IMR-90 (cell line): Measurements from ENCODE around the gene ZNF202.

Source experiments
- BHLHE40 ChIP-seq: fragments of 150-350 bp; IDR thresholded peaks from 2 replicates; pipeline ENCODE4 v1.6.1; 2016; ENCODE audit warnings: mild to moderate bottlenecking, low read depth, low read length
- CHD1 ChIP-seq: IDR thresholded peaks from 2 replicates; pipeline ENCODE4 v1.6.1; 2012; ENCODE audit warnings: low read depth, low read length, improper control_type of control experiment
- FOS ChIP-seq: fragments of 150-350 bp; IDR thresholded peaks from 2 replicates; pipeline ENCODE4 v1.6.1; 2016; ENCODE audit warnings: low read depth, low read length
- MAFK ChIP-seq: IDR thresholded peaks from 2 replicates; pipeline ENCODE4 v1.6.1; 2012; ENCODE audit warnings: low read depth, low read length, improper control_type of control experiment
- MAZ ChIP-seq: IDR thresholded peaks from 2 replicates; pipeline ENCODE4 v1.6.1; 2012; ENCODE audit warnings: low read depth, mild to moderate bottlenecking, low read length, improper control_type of control experiment, moderate library complexity, borderline replicate concordance
- NFE2L2 ChIP-seq: fragments of 150-350 bp; IDR thresholded peaks from 2 replicates; pipeline ENCODE4 v1.6.1; 2016; ENCODE audit warnings: low read depth, mild to moderate bottlenecking, low read length
- POLR2A ChIP-seq: IDR thresholded peaks from 2 replicates; pipeline ENCODE4 v1.6.1; 2012; ENCODE audit warnings: mild to moderate bottlenecking, low read depth, low read length
- RAD21 ChIP-seq: IDR thresholded peaks from 2 replicates; pipeline ENCODE4 v1.6.1; 2012; ENCODE audit warnings: low read length, improper control_type of control experiment
- RFX5 ChIP-seq: IDR thresholded peaks from 2 replicates; pipeline ENCODE4 v1.8.0; 2012; ENCODE audit warnings: low read depth, mild to moderate bottlenecking, low read length, moderate library complexity
- SMC3 ChIP-seq: fragments of 150-350 bp; IDR thresholded peaks from 2 replicates; pipeline ENCODE4 v1.6.1; 2016; ENCODE audit warnings: low read depth, mild to moderate bottlenecking, antibody characterized with exemption, low read length, moderate library complexity
- TF ChIP-seq, protein P1 (sequence below): conservative IDR thresholded peaks from 2 replicates; pipeline ENCODE4 v1.5.1; 2012; ENCODE audit warnings: mild to moderate bottlenecking, low read depth, low read length, improper control_type of control experiment
- TF ChIP-seq, protein P2 (sequence below): fragments of 150-350 bp; IDR thresholded peaks from 2 replicates; pipeline ENCODE4 v1.6.1; 2016; ENCODE audit warnings: low read depth, mild to moderate bottlenecking, low read length, moderate library complexity, borderline replicate concordance

DNA sequence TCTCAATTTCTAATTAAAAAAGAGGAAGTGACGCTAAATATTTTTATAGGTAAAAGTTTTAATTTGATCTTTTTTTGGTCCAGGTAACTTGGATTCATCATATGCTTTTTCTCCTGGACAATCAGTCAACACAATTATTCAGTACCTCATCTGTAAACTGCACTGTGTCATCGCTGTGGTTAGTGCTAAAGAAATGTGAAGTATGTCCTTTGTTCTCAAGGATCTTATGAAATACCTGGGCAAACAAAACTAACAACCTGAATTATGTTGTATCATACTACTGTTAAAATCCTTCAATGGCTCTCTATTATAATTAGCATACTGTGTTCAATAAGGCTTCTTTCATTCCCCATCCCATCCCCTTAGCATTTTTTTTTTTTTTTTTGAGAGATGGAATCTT lies 67.2 kb downstream of the ZNF202 start:
- TF ChIP-seq, protein P1, sequence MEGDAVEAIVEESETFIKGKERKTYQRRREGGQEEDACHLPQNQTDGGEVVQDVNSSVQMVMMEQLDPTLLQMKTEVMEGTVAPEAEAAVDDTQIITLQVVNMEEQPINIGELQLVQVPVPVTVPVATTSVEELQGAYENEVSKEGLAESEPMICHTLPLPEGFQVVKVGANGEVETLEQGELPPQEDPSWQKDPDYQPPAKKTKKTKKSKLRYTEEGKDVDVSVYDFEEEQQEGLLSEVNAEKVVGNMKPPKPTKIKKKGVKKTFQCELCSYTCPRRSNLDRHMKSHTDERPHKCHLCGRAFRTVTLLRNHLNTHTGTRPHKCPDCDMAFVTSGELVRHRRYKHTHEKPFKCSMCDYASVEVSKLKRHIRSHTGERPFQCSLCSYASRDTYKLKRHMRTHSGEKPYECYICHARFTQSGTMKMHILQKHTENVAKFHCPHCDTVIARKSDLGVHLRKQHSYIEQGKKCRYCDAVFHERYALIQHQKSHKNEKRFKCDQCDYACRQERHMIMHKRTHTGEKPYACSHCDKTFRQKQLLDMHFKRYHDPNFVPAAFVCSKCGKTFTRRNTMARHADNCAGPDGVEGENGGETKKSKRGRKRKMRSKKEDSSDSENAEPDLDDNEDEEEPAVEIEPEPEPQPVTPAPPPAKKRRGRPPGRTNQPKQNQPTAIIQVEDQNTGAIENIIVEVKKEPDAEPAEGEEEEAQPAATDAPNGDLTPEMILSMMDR, result no peak
- no peak for TF ChIP-seq POLR2A
- TF ChIP-seq SMC3, result no peak
- TF ChIP-seq FOS, result no peak
- TF ChIP-seq RAD21, result no peak
- TF ChIP-seq CHD1, result no peak
- TF ChIP-seq, protein P2, sequence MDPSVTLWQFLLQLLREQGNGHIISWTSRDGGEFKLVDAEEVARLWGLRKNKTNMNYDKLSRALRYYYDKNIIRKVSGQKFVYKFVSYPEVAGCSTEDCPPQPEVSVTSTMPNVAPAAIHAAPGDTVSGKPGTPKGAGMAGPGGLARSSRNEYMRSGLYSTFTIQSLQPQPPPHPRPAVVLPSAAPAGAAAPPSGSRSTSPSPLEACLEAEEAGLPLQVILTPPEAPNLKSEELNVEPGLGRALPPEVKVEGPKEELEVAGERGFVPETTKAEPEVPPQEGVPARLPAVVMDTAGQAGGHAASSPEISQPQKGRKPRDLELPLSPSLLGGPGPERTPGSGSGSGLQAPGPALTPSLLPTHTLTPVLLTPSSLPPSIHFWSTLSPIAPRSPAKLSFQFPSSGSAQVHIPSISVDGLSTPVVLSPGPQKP, result no peak
- no peak for TF ChIP-seq MAFK
- TF ChIP-seq RFX5, result no peak
- TF ChIP-seq BHLHE40, result no peak
- no peak for TF ChIP-seq MAZ
- TF ChIP-seq NFE2L2, result no peak
